ENCODE results near the gene ARHGEF11. TPM values are rescaled to one million over a fixed set of nuclear protein-coding genes. Genes with fewer than 3 reads are reported as not detected.
"Not testable (repeated sequence)": the region's sequence is repeated elsewhere in the genome, so short reads cannot be mapped to it uniquely, and the experiment has no call there.

Gene ARHGEF11
- total RNA-seq, 6 donors from 2014 or later: 39.2 to 170 (median 50.9) TPM

- WGBS, 2 donors: 11 to 13% methylated on average over 4 of the region's 4 CpGs
- ATAC-seq (ENCODE audit: low FRiP score in 2 of 2): no peak
- H3K4me3 ChIP-seq: peak overlapping the region in 1 of 4 donors; percentile 25
These were observed 117.4 kb downstream of the ARHGEF11 start for GRCh38 chr1:156928043-156928602.

GRCh38 chr1:156927215-156928042 is 118.1 kb downstream of the ARHGEF11 start:
- peaks cover 31 to 41% (median 36%) of the 10 kb centered on the region in 4 donors for H3K4me1 ChIP-seq
- DNase-seq (peak; percentile 68 to 89), ATAC-seq (ENCODE audit: low FRiP score in 2 of 2) (peak; percentile 55 to 68)
- WGBS, 2 donors: 12 to 16% methylated on average over 26 to 31 of the region's 64 CpGs
- TF ChIP-seq CTCF (IDR thresholded peaks at IDR 0.05): peak; percentile 56 to 83 (median 64)
- TF ChIP-seq POLR2A (IDR thresholded peaks at IDR 0.05): no peak
- H3K9me3 ChIP-seq: no peaks in the 10 kb centered on the region
- no peaks in the 10 kb centered on the region for H3K36me3 ChIP-seq
- H3K27me3 ChIP-seq: peaks cover 0 to 36% (median 18%) of the 10 kb centered on the region in 4 donors
- no peak overlapping the region for H3K27ac ChIP-seq
- H3K4me3 ChIP-seq: peak overlapping the region in 3 of 4 donors; percentile 21 to 39 (median 25)

More at GRCh38 chr1:156928043-156928602, 117.4 kb downstream of the ARHGEF11 start:
- H3K36me3 ChIP-seq: no peaks in the 10 kb centered on the region
- peaks cover 0 to 29% (median 15%) of the 10 kb centered on the region in 4 donors for H3K27me3 ChIP-seq
- no peak overlapping the region for H3K27ac ChIP-seq
- TF ChIP-seq POLR2A (IDR thresholded peaks at IDR 0.05): no peak
- TF ChIP-seq CTCF (IDR thresholded peaks at IDR 0.05): no peak
- TF ChIP-seq POLR2AphosphoS5 (IDR thresholded peaks at IDR 0.05): no peak
- TF ChIP-seq EP300 (IDR thresholded peaks at IDR 0.05): no peak
- peaks cover 31 to 41% (median 36%) of the 10 kb centered on the region in 4 donors for H3K4me1 ChIP-seq
- H3K9me3 ChIP-seq: no peaks in the 10 kb centered on the region
- no peak for DNase-seq

- not testable (repeated sequence) for ATAC-seq (ENCODE audit: low FRiP score in 2 of 2); H3K36me3 ChIP-seq; H3K4me3 ChIP-seq; DNase-seq; H3K27ac ChIP-seq; H3K9me3 ChIP-seq
- Histone ChIP-seq H3K27me3 (peaks cover 0 to 43% (median 22%) of the 10 kb centered on the region in 4 donors), H3K4me1 (peaks cover 31 to 37% (median 34%) of the 10 kb centered on the region in 4 donors)
- 74 to 87% methylated on average over 6 of the region's 6 CpGs for WGBS, 2 donors
These were observed 118.8 kb downstream of the ARHGEF11 start for GRCh38 chr1:156926695-156927094.

- Histone ChIP-seq H3K4me1 (peaks cover 28 to 34% (median 30%) of the 10 kb centered on the region in 4 donors), H3K9me3 (no peaks in the 10 kb centered on the region), H3K27me3 (peaks cover 0 to 48% (median 22%) of the 10 kb centered on the region in 4 donors), H3K36me3 (no peaks in the 10 kb centered on the region), H3K4me3 (no peak overlapping the region), H3K27ac (no peak overlapping the region)
- DNase-seq (peak in 1 of 2 donors; percentile 84), ATAC-seq (ENCODE audit: low FRiP score in 2 of 2) (peak; percentile 28 to 41)
- WGBS, 2 donors: 14 to 22% methylated on average over 3 of the region's 3 CpGs
- TF ChIP-seq POLR2A (IDR thresholded peaks at IDR 0.05): no peak
- no peak for TF ChIP-seq POLR2AphosphoS5 (IDR thresholded peaks at IDR 0.05)
These were observed 119.4 kb downstream of the ARHGEF11 start for GRCh38 chr1:156926175-156926574.

- Histone ChIP-seq H3K36me3 (no peaks in the 10 kb centered on the region), H3K27me3 (peaks cover 0 to 56% (median 24%) of the 10 kb centered on the region in 4 donors), H3K9me3 (no peaks in the 10 kb centered on the region), H3K4me3 (no peak overlapping the region), H3K27ac (no peak overlapping the region), H3K4me1 (peaks cover 26 to 35% (median 33%) of the 10 kb centered on the region in 4 donors)
- no peak for ATAC-seq (ENCODE audit: low FRiP score in 2 of 2)
- no peak for DNase-seq
- no peak for TF ChIP-seq POLR2A (IDR thresholded peaks at IDR 0.05)
- no peak for TF ChIP-seq POLR2AphosphoS5 (IDR thresholded peaks at IDR 0.05)
- TF ChIP-seq CTCF (IDR thresholded peaks at IDR 0.05): no peak
- TF ChIP-seq EP300 (IDR thresholded peaks at IDR 0.05): no peak
- 80 to 83% methylated on average over 4 to 5 of the region's 5 CpGs for WGBS, 2 donors
These were observed 120.2 kb downstream of the ARHGEF11 start for GRCh38 chr1:156925154-156926010.

Data from upper lobe of left lung (tissue), 6 donors.